Endothelial cell of umbilical vein (primary cell): Measurements from ENCODE around the gene SART3. TPM values are rescaled to one million over a fixed set of nuclear protein-coding genes. Genes with fewer than 3 reads are reported as not detected.

Experiments used
- BruUV-seq: library from RNA; stranded (reverse); fragments of 400-500 nt; replicated peaks from 2 replicates; lab custom pipeline; 2021; lab: Mats Ljungman, UMichigan
- CTCF ChIA-PET: fragments of 300-600, 350-600 bp; sonication (Branson Sonifier 250); formaldehyde crosslinking; loops from one replicate; lab custom pipeline; 2021; ENCODE audit warnings: antibody characterized with exemption, inconsistent platforms; lab: Charles Lee
- POLR2A ChIA-PET: fragments of 300-600, 350-600 bp; sonication (Branson Sonifier 250); formaldehyde crosslinking; loops from one replicate; lab custom pipeline; 2021; ENCODE audit warnings: antibody characterized with exemption, inconsistent platforms; lab: Charles Lee
- DNase-seq: peaks from one replicate; pipeline ENCODE4 v3.0.0-alpha.2; 2011; ENCODE audit warnings: low read depth, low spot score
- FAIRE-seq: peaks from 2 replicates; lab custom pipeline; 2011; peaks lifted over from hg19 to GRCh38; lab: Jason Lieb, UNC
- H2AFZ ChIP-seq: 2 replicates; pipeline ENCODE4 v1.6.0; 2012; ENCODE audit warnings: low read depth, low read length, control low read depth, inconsistent platforms
- H3K27ac ChIP-seq: 2 replicates; pipeline ENCODE4 v1.5.1; 2011; ENCODE audit warnings: low read depth, mild to moderate bottlenecking, control low read depth, low read length, moderate library complexity; ENCODE audit not compliant: insufficient read depth
- H3K27me3 ChIP-seq, 2 experiments: 2 replicates each; pipeline versions ENCODE4 v1.6.0 to v1.6.1; 2011; ENCODE audit warnings: low read length in 2 of 2, mixed read lengths in 1 of 2; ENCODE audit not compliant: control insufficient read depth in 2 of 2, insufficient read depth in 2 of 2
- H3K36me3 ChIP-seq, 2 experiments: 2 replicates in 1 of 2; 3 replicates in 1 of 2; pipeline ENCODE4 v1.5.1; 2011; ENCODE audit warnings: low read length in 2 of 2, mild to moderate bottlenecking in 1 of 2, moderate library complexity in 1 of 2; ENCODE audit not compliant: control insufficient read depth in 2 of 2, insufficient read depth in 2 of 2; ENCODE audit errors: extremely low read depth in 1 of 2
- H3K4me1 ChIP-seq: 3 replicates; pipeline ENCODE4 v1.5.1; 2011; ENCODE audit warnings: mild to moderate bottlenecking, low read length; ENCODE audit not compliant: control insufficient read depth, insufficient read depth; ENCODE audit errors: extremely low read depth
- H3K4me2 ChIP-seq: 2 replicates; pipeline ENCODE4 v1.6.1; 2011; ENCODE audit warnings: low read length, control low read depth, mixed read lengths; ENCODE audit not compliant: insufficient read depth
- H3K4me3 ChIP-seq, 3 experiments: fragments of 200-600 bp in 1 of 3; sonication (generic), shearing (Covaris generic) in 1 of 3; replicated peaks in 1 of 3; 2 replicates each; pipeline ENCODE4 v1.5.1; 2011 to 2016; ENCODE audit warnings: control low read depth in 3 of 3, low read length in 3 of 3, mild to moderate bottlenecking in 2 of 3, inconsistent platforms in 1 of 3, low read depth in 1 of 3, moderate library complexity in 1 of 3; ENCODE audit not compliant: insufficient read depth in 1 of 3
- H3K79me2 ChIP-seq: 2 replicates; pipeline ENCODE4 v1.6.0; 2012; ENCODE audit warnings: low read length, inconsistent platforms; ENCODE audit not compliant: control insufficient read depth, insufficient read depth
- H3K9ac ChIP-seq: replicated peaks from 2 replicates; pipeline ENCODE3; 2011; ENCODE audit warnings: low read length, control low read depth; ENCODE audit not compliant: insufficient read depth; ENCODE audit errors: extremely low read depth
- H3K9me1 ChIP-seq: replicated peaks from 3 replicates; pipeline ENCODE4 v1.6.0; 2011; ENCODE audit warnings: mild to moderate bottlenecking, low read length; ENCODE audit not compliant: control insufficient read depth, insufficient read depth; ENCODE audit errors: extremely low read depth
- H3K9me3 ChIP-seq: replicated peaks from 2 replicates; pipeline ENCODE4 v1.5.1; 2012; ENCODE audit warnings: low read length, inconsistent platforms; ENCODE audit not compliant: control insufficient read depth, insufficient read depth
- H4K20me1 ChIP-seq: replicated peaks from 2 replicates; pipeline ENCODE3; 2011; ENCODE audit warnings: mild to moderate bottlenecking, low read length; ENCODE audit not compliant: control insufficient read depth, insufficient read depth; ENCODE audit errors: extremely low read depth
- CTCF ChIP-seq, 2 donors: IDR thresholded peaks; 1 replicate in 1 of 2; 2 replicates in 1 of 2; pipeline ENCODE4 v1.5.1; 2011; ENCODE audit warnings: low read length in 2 of 2, mild to moderate bottlenecking in 2 of 2, moderate library complexity in 2 of 2, control low read depth in 1 of 2, inconsistent platforms in 1 of 2, low read depth in 1 of 2; ENCODE audit not compliant: insufficient read depth in 1 of 2; ENCODE audit errors: extremely low read depth in 1 of 2
- FOS ChIP-seq: IDR thresholded peaks from 2 replicates; pipeline ENCODE4 v1.6.1; 2011; ENCODE audit warnings: mild to moderate bottlenecking, low read length, moderate library complexity, borderline replicate concordance; ENCODE audit not compliant: insufficient read depth
- MYC ChIP-seq: IDR thresholded peaks from one replicate; pipeline ENCODE4 v1.6.1; 2011; ENCODE audit warnings: mild to moderate bottlenecking, low read depth, low read length
- POLR2A ChIP-seq: IDR thresholded peaks from 2 replicates; pipeline ENCODE4 v1.6.1; 2012; ENCODE audit warnings: low read depth, mild to moderate bottlenecking, control low read depth, low read length
- dilution Hi-C: fragments of 300-500 bp; cut with MboI; formaldehyde crosslinking; loops from one replicate; pipeline ENCODE4 v1.15.0; 2019; ENCODE audit warnings: low sequenced_read_pairs; ENCODE audit not compliant: extremely low pct_ligation_motif_present
- intact Hi-C: fragments of 100-400 bp; cut with micrococcal nuclease; formaldehyde crosslinking; loops from one replicate; pipeline ENCODE4 v1.10.0; 2022
- polyA plus RNA-seq, 4 experiments: library from polyadenylated mRNA; depleted of rRNA in 3 of 4; stranded (reverse) in 3 of 4; unstranded in 1 of 4; fragments of >200 nt; gene quantifications; 2 replicates each; pipeline versions ENCODE4 v1.2.1 to v1.2.3, GENCODE V29; 2011 to 2012; ENCODE audit warnings: missing spikeins in 1 of 4
- total RNA-seq: library from RNA; stranded (reverse); gene quantifications from 2 replicates; pipeline ENCODE4 v1.2.3, GENCODE V29; 2021

SART3 gene
- total and polyA plus RNA-seq, 2 donors (not counting 3 experiments of a cell fraction or from before 2014, with no cell fraction given) = 13.9 to 50.7 TPM

GRCh38 chr12:108565146-108565545 is 4.2 kb upstream of the SART3 start:
- no peak for DNase-seq
- dilution Hi-C loops = no loop called here
- ChIA-PET POLR2A (interaction anchor here (0.6 kb wide), 1 partner anchor 269 kb away, joined by 3 read pairs; no protein-coding TSS in a partner anchor), CTCF (interaction anchor here (0.8 to 3.1 kb wide), 8 partner anchors 53 to 529 kb away, joined by 3 to 55 read pairs (median 4); partner anchors contain the start of gene ALKBH2)
- TF ChIP-seq POLR2A (no peak), CTCF (IDR thresholded peaks at IDR 0.05; ENCODE audit: extremely low read depth in 1 of 2, insufficient read depth in 1 of 2, low read depth in 1 of 2, low read length in 2 of 2) (no peak), FOS (no peak)
- Histone ChIP-seq H2AFZ (no peak overlapping the region), H3K4me3 (no peak overlapping the region), H4K20me1 (no peaks in the 10 kb centered on the region), H3K4me1 (peaks cover 29% of the 10 kb centered on the region), H3K4me2 (no peak overlapping the region), H3K9me1 (no peaks in the 10 kb centered on the region), H3K79me2 (peaks cover 12% of the 10 kb centered on the region), H3K36me3 (peaks cover 15 to 17% of the 10 kb centered on the region in 2 experiments), H3K27ac (no peak overlapping the region), H3K9me3 (no peaks in the 10 kb centered on the region), H3K9ac (no peak overlapping the region), H3K27me3 (no peaks in the 10 kb centered on the region)
- intact Hi-C loops = no loop called here
- FAIRE-seq = no peak
- no TSS peak for BruUV-seq

- FAIRE-seq (no peak), DNase-seq (no peak)
- H3K36me3 ChIP-seq = peaks cover 15 to 17% of the 10 kb centered on the region in 2 experiments
- no TSS peak for BruUV-seq
- H3K4me3 ChIP-seq = no peak overlapping the region
- no peaks in the 10 kb centered on the region for H3K9me1 ChIP-seq
- TF ChIP-seq MYC = no peak
- H3K27ac ChIP-seq = no peak overlapping the region
- dilution Hi-C loops = no loop called here
- H4K20me1 ChIP-seq = no peaks in the 10 kb centered on the region
- H3K9ac ChIP-seq = no peak overlapping the region
- no peak overlapping the region for H3K4me2 ChIP-seq
- POLR2A ChIA-PET = interaction anchor here (0.6 kb wide), 1 partner anchor 269 kb away, joined by 3 read pairs; no protein-coding TSS in a partner anchor
- no peak overlapping the region for H2AFZ ChIP-seq
- H3K4me1 ChIP-seq = peaks cover 33% of the 10 kb centered on the region
- H3K27me3 ChIP-seq = no peaks in the 10 kb centered on the region
- intact Hi-C loops = loop anchor here (5.0 kb wide), 1 partner anchor 548 kb away; no protein-coding TSS in a partner anchor
- CTCF ChIA-PET = interaction anchor here (0.8 to 3.1 kb wide), 6 partner anchors 53 to 530 kb away, joined by 3 to 55 read pairs (median 4); partner anchors contain the start of gene ALKBH2
- H3K9me3 ChIP-seq = no peaks in the 10 kb centered on the region
- peaks cover 16% of the 10 kb centered on the region for H3K79me2 ChIP-seq
Observed at GRCh38 chr12:108564724-108565123, 3.8 kb upstream of the SART3 start.
